ENCODE results near the gene ARHGEF19.
"Not testable (repeated sequence)": the region's sequence is repeated elsewhere in the genome, so short reads cannot be mapped to it uniquely, and the experiment has no call there.

Gene ARHGEF19

DNA sequence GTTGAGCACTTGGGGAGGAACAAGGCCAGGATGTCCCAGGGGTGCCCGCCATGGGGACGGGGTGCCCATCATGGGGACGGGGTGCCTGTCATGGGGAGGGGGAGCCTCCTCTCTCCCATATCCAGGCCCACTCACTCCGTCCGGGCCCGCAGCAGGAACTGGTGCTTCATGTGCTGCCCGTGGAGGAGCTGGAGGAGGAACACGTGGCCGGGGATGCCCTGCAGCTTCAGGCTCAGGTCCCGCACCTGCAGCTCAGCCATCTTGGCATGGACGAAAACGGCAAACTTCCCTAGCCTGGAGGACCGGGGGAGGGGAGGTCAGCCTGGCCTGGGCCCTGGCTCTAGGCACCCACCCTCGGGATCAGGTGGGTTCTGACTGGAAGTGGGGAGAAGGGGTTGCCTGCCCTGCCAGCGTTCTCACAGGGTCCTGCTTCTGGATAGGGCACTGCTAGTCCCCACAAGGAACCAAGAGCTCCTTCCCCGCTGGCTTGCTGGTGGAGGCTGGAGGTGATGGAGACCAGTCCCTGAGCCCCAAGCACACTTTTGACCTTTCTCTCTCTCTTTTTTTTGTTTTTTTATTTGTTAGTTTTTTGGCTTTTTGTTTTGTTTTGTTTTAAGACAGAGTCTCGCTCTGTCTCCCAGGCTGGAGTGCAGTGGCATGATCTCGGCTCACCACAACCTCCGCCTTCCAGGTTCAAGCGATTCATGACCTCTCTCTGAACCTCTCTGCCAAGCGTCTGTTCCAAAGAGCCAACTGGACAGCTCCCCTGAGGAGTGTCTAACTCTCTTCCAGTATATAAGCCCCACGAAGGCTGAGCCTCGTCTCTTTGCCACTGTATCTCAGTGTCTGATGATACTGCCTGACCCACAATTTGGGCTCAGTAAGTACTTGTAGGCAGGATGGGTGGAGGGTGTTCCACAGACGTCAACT, 9.9 kb downstream of the ARHGEF19 start:
- no peak for DNase-seq

DNA sequence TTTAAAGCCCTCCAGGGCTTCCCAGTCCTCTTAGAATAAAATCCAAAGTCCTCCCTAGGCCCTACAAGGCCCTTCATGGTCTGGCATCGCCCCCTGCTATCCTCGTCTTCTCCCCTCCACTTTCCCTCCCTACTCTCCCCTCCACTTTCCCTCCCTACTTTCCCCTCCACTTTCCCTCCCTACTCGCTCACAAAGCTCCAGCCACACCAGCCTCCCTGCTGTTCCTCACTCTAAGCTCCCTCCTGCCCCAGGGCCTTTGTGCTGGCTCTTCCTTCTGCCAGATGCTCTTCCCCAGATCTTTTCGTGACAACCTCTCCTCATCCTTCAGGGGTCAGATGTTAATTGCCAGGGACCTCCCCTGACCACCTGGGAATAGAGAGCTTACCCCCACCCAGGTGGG, 12.8 kb downstream of the ARHGEF19 start:
- DNase-seq, result no peak

DNA sequence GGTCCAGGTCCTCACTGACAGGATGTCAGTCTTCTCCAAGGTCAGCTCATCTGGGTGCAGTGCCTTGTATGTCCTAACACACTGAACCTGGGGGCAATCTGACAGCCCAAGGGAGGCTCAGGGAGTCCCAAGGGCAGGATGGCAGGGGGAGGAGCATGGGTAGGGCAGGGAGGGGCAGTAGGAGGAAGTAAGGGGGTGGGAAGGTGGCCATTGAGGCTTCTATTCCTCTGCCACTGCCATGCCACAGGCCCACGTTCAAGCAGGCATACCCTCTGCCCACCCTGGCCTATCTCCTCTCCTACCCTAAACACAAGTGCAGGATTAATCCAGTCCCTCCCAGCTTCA, 13.3 kb downstream of the ARHGEF19 start:
- DNase-seq, result no peak

DNA sequence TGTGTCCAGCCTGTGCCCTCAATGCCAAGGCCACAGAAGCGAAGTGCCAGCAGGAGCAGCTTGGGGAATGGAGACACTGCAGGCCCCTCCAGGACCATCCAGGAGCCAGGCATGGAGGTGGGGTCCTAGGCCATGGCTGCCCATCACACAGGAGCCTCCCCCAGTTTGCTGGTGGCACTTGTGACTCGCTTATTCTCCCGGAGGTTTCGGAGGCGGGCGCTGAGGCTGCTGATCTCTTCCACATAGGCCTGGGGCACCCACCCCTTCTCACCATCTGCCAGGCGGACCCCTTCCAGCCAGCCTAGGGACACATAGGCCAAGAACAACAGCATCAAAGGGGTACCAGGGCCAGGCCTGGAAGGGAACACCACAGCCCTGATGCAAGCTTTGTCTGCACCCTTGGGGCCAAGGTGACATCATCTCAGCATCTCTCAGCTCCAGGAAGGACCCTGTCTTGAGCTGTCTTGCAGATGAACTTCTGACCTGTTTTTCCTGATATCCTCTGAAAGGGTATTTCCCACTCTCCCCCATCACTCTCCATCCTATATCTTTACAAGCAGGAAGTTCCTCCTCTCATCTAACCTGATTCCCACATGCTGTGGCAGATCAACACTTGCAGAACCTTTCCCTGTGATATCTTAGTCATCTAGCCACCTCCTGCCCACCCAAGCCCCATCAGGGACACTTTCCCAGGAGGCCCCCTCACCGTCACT, 13.9 kb downstream of the ARHGEF19 start:
- DNase-seq, result no peak

DNA sequence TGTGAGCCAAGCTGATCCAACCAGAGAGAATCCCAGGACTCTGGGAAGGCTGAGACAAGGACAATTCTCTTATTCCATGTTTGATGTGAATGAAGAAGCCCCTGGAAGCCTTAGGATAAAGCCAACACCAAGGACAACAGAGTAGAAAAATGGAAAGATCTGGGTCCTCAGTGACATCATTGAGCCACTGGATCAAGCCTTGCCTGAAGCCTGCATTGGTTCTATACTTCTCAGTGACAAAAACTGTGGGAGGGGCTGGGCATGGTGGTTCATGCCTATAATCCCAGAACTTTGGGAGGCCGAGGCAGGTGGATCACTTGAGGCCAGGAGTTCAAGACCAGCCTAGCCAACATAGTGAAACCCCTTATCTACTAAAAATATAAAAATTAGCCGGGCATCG, 15.6 kb downstream of the ARHGEF19 start:
- DNase-seq, result no peak

DNA sequence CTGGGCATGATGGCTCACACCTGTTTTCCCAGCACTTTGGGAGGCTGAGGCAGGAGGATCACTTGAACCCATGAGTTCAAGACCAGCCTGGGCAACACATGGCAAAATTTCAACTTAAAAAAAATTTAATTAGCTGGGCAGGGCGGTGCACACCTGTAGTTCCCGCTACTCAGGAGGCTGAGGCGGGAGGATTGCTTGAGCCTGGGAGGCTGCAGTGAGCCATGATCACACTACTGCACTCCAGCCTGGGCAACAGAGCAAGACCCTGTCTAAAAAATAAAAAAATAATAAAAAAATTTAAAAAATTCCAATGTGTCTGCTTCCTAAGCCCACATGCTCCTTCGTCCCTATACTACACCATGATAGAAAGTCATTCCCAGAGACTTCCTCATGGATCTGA, 16.3 kb downstream of the ARHGEF19 start:
- not testable (repeated sequence) for DNase-seq

DNA sequence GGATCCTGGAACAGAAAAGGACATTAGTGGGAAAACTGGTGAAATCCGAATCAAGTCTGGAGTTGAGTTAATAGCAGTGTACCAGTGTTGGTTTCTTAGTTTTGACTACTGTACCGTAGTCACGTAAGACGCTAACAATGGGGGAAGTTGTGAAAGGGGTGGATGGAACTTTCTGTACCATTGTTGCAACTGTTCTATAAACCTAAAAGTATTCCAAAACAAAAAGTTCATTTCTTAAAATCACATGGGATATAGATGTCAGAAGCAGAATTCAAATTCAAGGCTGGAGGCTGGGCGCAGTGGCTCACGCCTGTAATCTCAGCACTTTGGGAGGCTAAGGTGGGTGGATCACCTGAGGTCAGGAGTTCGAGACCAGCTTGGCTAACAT, 16.9 kb downstream of the ARHGEF19 start:
- no peak for DNase-seq

DNA sequence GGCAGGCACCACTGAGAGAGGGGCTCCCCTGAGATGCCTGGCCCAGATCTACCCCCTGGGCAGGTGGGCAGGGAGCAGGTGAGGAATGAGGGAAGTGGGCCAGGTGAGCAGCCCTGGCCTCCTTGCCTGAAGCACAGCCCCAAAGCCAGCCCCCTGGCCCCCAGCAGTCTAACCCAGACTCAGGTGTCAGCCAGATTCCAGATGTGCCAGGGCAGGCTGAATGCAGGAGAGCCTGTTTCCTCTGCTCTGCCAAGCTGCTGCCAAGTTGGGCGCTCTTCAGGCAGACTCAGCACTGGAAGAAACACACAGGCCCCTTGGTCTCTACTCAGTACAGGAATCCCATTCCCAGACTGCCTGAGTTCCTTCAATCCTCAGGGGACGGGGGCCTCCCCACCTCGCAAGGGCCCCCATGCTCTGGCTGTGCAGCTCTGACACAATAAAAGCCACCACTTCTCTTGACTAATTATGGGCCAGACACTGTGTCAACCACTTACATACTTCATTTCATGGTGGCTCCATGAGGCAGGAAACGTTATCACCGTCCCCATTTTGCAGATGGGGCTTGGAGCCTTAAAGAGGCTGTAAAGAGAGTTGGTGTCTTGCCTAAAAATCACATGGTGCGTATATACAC, 20.4 kb downstream of the ARHGEF19 start:
- peak; percentile 38 for DNase-seq

DNA sequence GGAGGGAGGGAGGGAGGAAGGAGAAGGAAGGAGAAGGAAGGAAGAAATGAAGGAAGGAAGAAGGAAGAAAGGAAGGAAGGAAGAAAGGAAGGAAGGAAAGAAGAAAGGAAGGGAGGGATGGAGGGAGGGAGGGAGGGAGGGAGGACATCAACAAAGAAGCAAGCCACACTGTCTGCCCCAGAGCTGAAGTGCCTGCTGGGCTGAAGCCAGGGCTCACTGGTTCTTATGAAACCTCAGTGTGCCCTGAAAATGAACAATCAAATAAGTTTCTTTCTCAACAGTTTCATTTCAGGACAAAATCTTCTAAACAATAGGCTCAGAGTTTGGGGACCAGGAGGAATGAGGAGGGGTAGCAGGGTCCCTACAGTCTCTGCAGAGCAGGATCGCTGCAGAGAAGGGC, 21.1 kb downstream of the ARHGEF19 start:
- peak; percentile 24 for DNase-seq

DNA sequence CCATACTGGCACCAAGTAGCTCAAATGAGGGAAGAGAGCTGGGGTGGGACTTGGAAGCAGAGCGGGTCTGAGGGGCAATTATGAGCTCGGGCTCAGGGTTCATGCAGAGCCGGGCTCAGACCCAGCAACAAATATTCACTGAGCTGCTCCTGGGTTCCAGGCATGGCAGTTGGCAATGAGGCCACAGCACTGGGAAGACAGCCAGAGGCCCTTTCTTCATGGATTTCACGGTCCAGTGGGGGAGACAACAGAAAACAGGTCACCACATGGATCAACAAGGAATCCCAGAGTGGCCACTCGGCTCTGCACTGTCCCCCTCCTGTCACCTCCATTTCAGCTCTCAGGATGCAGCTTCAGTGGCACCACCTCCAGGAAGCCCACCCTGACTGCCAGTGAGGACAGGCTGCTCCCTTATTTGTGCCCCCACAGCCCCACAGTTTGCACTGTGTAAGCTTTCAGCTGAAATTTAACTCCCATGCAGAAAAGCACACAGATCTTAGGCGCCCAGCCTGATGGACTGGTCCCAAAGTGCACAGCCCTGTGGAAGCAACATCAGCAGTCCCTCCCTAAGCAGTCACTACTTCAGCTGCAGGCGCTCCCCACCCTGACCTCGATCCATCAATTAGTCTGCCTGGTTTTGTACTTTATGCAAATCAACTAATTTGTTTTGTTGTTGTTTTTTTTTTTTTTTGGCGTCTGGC, 22.4 kb downstream of the ARHGEF19 start:
- DNase-seq, result peak; percentile 90

DNA sequence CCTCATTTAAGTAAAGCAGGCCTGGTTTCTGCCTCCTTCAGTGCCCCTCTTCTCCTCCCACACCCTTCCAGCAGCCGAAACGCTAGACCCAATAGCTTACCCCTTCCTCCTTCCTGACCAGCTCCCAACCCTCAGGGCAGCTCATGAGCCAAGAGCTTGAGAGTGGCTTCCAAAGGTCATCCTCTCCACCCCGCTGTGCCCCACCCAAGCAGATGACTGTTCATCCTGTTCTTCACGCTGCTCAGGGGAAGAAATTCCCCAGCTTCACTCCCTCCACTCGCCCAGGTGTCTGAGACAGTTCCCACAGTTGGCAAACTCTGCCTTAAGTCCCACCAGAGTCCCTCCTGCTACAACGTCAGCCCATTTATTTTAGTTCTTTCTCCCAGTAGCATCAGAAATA, 23.4 kb downstream of the ARHGEF19 start:
- no peak for DNase-seq

DNA sequence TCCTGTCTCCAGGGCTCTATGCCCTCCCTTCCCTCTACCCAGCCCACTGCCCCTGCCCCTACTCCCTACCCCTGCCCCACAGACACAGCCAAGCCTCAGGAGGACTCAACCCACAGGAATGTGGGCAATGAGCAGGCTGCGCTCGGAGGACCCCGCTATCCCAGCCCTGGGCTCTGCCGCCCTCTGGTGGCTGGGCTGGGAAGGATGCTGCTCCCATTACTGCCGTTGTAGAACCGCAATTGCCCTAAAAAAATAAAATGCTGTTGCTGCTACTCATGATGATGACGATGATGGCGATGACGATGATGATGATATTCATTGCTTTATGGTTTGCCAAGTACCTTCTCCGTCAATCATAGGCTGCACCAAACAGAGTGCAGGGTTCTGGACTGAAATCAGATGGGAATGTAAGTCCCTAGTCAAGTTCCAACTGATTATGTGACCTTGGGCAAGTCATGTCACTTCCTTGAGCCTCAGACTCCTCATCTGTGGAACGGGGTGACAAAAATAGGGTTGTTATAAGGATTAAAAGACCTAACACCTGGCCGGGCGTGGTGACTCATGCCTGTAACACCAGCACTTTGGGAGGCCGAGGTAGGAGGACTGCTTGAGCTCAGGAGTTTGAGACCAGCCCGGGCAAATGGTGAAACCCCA, 24.6 kb downstream of the ARHGEF19 start:
- DNase-seq, result peak; percentile 74

DNA sequence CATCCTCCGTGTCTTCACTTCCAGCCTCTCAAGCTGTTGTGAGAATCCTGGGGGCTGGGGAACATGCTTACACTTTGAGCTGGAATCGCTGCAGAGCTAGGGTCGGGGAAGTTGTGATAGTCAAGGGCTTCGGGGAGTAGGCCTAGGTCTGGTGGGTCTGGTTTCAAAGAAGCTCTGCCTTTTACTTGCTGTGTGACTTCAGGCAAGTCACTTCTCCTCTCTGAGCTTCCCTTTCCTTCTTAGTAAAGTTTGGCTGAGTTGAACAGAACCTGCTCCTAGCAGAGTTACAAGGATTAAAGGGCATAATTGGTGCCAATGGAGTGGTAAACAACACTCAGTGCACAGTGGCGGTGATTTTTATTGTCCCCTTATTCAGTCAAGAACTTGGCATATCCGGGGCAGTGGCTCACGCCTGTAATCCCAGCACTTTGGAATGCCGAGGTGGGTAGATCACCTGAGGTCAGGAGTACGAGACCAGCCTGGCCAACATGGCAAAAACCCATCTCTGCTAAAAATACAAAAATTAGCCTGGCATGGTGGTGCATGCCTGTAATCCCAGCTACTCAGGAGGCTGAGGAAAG, 25.7 kb downstream of the ARHGEF19 start:
- DNase-seq, result no peak

DNA sequence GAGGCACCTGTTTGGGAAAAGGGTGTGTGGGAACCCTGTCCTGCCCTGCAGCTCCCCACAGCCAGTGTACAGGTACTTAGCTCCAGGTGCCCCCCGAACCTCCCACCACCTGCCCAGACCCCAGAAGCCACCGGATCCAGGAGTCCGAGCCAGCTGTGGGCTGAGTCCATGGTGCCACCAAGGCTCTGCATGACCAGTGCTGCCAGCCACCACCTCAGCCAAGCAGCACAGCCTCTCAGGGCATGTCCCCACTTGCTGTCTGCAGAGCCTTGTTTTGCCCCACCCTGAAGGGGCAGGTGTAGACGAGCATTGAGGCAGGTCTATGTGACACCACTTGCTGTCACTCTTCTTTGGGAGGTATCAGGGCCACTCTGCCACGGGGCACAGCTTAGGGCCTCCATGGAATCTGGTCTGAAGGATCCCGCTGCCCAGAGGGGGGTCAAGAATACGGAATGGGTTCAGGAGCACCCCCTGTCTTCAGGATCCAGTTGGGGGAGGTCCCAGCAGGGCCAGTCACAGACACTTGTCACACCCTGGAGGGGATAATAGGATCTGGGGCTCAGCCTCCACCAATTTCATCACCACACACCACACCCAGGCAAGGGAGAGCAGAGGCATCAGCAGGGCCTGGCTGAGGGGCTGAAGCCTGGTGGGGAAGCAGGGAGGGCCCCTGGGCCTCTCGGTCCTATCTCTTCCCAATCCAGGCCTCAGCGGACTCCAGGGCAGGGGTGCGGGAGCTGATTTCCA, 27.7 kb downstream of the ARHGEF19 start:
- no peak for DNase-seq

DNA sequence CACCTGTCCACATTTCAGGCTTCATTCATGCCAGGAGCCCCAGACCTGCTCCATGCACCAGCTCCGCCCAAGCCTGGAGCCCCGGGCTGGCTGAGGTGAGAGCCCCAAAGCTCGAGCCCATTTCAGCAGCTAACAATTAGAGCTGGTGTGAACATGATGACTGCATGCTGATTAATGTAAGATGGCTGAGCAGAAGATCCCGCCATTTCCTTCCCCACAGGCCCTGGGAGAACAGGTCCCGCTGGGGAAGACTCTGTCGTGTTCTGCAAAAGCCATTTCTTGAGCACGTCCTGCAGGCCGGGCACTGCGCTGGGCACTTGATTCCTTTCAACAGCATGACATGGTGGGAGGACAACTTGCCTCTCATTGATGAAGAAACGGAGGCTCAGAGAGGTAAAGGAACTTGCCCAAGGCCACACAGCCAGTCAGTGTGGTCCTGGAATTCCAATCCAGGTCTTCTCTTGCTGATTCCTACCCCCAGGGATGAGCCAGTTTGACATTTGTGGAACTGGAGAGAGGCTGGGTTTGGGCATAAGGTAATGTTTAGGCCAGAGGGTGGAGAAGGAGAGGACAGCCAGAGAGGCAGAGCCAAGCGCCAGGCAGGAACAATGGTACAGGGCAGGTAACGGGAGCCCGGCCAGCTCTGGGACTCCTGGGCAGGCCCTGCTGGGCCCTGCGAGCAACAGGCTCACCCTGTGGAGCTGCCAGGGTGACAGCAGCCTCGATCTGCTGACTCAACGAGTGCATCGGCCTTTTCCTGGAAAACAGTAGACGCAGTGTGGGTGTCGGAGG, 28.5 kb downstream of the ARHGEF19 start:
- no peak for DNase-seq

DNA sequence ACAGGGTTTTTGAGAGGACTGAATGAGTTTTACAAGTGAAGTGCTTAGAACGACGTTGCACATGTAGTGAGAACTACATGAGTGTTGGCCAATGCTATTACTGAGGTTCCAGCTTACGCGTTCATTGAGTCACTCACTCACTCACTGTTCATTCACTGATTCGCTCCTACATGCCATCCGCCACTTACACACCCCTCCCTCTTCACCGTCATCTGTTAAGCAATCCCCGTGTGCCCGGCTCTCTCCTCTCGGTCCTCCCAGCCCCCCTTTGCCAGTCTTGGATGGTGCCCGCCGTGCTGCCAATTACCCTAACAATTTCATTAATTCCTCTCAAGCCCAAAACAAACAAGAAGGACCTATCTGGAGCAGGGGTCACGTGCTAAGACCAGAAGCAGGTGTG, 29.3 kb downstream of the ARHGEF19 start:
- DNase-seq, result no peak

DNA sequence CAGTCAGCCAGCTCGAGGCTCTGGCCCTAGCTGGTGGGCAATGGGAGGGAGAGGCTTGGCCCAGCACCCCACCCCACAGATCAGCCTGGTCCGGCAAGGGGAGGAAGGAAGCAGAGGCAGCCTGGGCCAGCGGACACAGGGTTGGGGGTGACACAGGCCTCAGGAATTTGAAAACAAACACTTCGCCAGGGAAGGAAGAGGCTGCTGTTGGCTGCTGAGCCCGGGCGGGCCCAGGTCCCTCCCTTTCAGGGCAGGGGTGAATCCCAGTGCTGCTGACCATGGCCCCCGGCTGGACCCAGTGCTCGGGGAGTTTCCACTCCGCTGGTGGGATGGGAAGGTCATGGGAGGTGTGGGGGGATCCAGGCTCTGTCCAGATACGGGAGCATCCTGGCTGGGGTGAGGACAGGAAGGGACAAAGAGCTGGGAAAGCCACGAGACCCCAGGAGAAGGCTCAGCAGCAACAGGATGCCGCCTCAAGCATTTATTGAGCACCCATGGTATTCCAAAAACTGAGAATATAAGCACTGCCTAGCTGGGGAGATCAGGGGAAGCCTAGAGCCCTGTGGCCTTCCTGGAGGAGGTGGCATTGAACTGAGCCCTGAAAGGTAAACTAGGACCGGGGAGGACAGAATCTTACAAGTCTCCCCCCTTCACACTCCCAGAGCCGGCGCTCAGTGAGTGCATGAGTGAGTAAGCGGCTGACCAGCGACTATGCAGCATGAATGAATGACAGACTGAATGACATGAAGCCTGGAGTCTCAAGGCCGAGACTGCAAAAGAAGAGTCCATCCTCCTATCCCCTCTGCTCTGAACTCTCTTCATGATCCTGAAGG, 30.3 kb downstream of the ARHGEF19 start:
- DNase-seq, result no peak

DNA sequence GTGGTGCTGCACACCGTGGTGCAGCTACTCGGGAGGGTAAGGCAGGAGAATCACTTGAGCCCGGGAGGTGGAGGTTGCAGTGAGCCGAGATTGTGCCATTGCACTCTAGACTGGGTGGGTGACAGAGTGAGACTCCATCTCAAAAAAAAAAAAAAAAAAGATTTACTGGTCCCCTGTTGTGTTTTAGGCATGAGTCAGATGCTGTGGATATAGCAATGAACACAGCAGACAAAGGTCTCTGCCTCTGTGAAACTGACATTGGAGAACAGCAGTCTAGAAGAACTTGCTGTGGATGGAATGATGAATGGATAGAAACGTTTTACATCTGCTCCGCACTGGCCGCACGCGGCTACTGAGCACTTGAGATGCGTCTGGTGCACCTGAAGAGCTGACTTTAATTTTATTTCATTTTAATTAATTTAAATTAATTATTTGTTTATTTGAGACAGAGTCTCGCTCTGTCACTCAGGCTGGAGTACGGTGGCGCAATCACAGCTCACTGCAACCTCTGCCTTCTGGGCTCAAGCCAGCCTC, 32.1 kb downstream of the ARHGEF19 start:
- no peak for DNase-seq

Data from NCI-H1092 treated with DMSO at 0.1 percent for 48 hours (cell line).